Vagina (tissue), 2 donors: ENCODE measurements around the gene SNRPA1. TPM values are rescaled to one million over a fixed set of nuclear protein-coding genes. Genes with fewer than 3 reads are reported as not detected.

Source experiments
- DNase-seq, 2 donors: peaks; one replicate each; pipeline ENCODE4 v3.0.0-alpha.2; 2017; ENCODE audit errors: extremely low spot score in 2 of 2
- H3K27ac ChIP-seq: fragments of 200-600 bp; sonication (generic); one replicate; pipeline ENCODE4 v1.5.1; 2019
- H3K27me3 ChIP-seq: fragments of 200-600 bp; sonication (generic); one replicate; pipeline ENCODE4 v1.5.1; 2019
- H3K36me3 ChIP-seq, 2 donors: fragments of 200-600 bp; sonication (generic); one replicate each; pipeline ENCODE4 v1.5.1; 2017 to 2019
- H3K4me1 ChIP-seq: fragments of 200-600 bp; sonication (generic); one replicate; pipeline ENCODE4 v1.5.1; 2019
- H3K4me3 ChIP-seq, 2 donors: fragments of 200-600 bp; sonication (generic); 1 replicate in 1 of 2; 2 replicates in 1 of 2; pipeline ENCODE4 v1.5.1; 2016 to 2019
- H3K9me3 ChIP-seq: fragments of 200-600 bp; sonication (generic); one replicate; pipeline ENCODE4 v1.5.1; 2019
- POLR2A ChIP-seq, 2 donors: fragments of 450-650 bp; IDR thresholded peaks; one replicate each; pipeline ENCODE4 v1.6.1; 2017; ENCODE audit warnings: antibody characterized with exemption in 2 of 2, mild to moderate bottlenecking in 2 of 2, moderate library complexity in 2 of 2
- POLR2AphosphoS5 ChIP-seq, 2 donors: sonication (generic); formaldehyde crosslinking; IDR thresholded peaks; one replicate each; pipeline ENCODE4 v1.9.0; 2017; ENCODE audit warnings: antibody characterized with exemption in 2 of 2, mild to moderate bottlenecking in 2 of 2, low read depth in 1 of 2; ENCODE audit not compliant: insufficient read depth in 1 of 2
- intact Hi-C: fragments of 100-400 bp; cut with DNase I; formaldehyde crosslinking; loops from one replicate; pipeline ENCODE4 v1.15.1; 2023
- total RNA-seq: library from RNA; depleted of rRNA; stranded (reverse); fragments of >200 nt; gene quantifications from one replicate; pipeline ENCODE4 v1.2.3, GENCODE V29; 2016
- TF ChIP-seq, protein P1 (sequence below), 3 experiments: fragments of 450-650 bp in 2 of 3; fragments of 200-600 bp in 1 of 3; sonication (generic) in 1 of 3; IDR thresholded peaks; one replicate each; pipeline ENCODE4 v1.5.1; 2017 to 2019; ENCODE audit warnings: antibody characterized with exemption in 3 of 3, mild to moderate bottlenecking in 2 of 3, moderate library complexity in 2 of 3

Gene SNRPA1
- total RNA-seq, 1 donor from 2014 or later = 30.7 TPM

DNA sequence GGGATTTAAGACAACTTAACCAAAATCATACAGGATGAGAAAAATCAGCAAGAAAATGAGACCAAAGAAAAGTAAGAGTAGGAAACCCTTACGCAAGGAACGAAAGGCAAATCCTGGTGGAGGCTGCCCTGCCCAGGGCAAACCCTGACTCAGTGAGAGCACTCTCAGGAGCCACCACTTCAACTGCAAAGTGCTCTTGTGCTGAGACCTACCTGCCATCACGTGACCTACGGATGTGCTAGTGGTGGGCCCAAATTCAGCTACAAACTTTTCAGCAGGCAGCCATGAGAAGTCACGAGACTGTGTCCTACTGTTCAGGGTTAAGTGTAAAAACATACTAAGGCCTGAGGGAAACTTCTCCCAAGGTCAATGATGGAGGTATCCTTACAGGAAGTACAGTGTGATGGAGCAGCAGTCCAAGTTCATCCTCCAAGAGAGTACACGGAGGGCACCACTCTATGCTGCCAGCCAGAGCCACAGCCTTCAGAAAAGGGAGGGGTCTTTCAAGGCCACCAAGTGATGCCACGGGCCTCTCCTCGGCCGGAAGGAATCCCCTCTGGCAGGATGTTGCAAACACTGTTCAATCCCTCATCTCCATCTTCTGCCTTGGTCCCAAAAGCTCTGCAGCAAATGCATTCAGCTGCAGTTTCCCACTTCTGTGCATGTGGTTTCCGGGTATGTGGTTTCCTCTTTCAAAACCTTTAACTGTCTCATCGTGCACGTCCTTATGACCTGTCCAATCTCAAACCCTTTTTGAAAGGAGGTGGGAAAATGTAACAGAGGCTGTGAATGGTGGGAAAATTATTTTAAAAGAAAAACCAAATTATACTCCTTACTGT, 52.7 kb downstream of the SNRPA1 start:
- Histone ChIP-seq H3K27me3 (no peaks in the 10 kb centered on the region), H3K9me3 (no peaks in the 10 kb centered on the region), H3K4me1 (peaks cover 85% of the 10 kb centered on the region), H3K4me3 (no peak overlapping the region), H3K27ac (peak overlapping the region; percentile 30), H3K36me3 (no peaks in the 10 kb centered on the region)
- no peak for TF ChIP-seq POLR2A (IDR thresholded peaks at IDR 0.05)
- TF ChIP-seq, protein P1, sequence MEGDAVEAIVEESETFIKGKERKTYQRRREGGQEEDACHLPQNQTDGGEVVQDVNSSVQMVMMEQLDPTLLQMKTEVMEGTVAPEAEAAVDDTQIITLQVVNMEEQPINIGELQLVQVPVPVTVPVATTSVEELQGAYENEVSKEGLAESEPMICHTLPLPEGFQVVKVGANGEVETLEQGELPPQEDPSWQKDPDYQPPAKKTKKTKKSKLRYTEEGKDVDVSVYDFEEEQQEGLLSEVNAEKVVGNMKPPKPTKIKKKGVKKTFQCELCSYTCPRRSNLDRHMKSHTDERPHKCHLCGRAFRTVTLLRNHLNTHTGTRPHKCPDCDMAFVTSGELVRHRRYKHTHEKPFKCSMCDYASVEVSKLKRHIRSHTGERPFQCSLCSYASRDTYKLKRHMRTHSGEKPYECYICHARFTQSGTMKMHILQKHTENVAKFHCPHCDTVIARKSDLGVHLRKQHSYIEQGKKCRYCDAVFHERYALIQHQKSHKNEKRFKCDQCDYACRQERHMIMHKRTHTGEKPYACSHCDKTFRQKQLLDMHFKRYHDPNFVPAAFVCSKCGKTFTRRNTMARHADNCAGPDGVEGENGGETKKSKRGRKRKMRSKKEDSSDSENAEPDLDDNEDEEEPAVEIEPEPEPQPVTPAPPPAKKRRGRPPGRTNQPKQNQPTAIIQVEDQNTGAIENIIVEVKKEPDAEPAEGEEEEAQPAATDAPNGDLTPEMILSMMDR (IDR thresholded peaks at IDR 0.05) = no peak
- no peak for TF ChIP-seq POLR2AphosphoS5 (IDR thresholded peaks at IDR 0.05; ENCODE audit: insufficient read depth in 1 of 2, low read depth in 1 of 2)
- intact Hi-C loops = loop anchor here (10.0 kb wide), 1 partner anchor 48 kb away; no protein-coding TSS in a partner anchor
- no peak for DNase-seq

DNA sequence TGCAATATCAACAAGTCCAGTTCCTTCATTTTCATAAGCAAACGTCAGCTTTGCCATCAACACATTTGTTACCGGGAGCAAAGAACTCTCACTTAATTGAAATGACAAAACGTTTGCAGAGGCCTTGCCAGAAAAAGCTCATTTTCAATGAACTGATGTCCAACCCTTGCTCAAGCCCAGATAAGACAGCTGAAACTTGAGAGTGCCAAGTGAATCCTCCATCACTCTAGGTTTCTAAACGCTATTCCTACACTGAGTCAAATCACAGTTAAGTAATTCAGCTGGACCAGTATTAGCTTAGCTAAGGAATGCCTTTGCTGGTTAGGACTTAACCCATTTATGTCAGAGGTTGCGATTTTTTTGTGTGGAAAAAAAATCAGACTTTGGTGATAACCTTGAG, 54.7 kb downstream of the SNRPA1 start:
- intact Hi-C loops = loop anchor here (10.0 kb wide), 1 partner anchor 46 kb away; no protein-coding TSS in a partner anchor
- Histone ChIP-seq H3K27ac (no peak overlapping the region), H3K36me3 (no peaks in the 10 kb centered on the region), H3K4me1 (peaks cover 65% of the 10 kb centered on the region), H3K27me3 (no peaks in the 10 kb centered on the region), H3K9me3 (no peaks in the 10 kb centered on the region), H3K4me3 (no peak overlapping the region)
- TF ChIP-seq POLR2AphosphoS5 (IDR thresholded peaks at IDR 0.05; ENCODE audit: insufficient read depth in 1 of 2, low read depth in 1 of 2) (no peak), POLR2A (IDR thresholded peaks at IDR 0.05) (no peak)
- TF ChIP-seq, protein P1 (IDR thresholded peaks at IDR 0.05) = no peak
- DNase-seq = no peak

DNA sequence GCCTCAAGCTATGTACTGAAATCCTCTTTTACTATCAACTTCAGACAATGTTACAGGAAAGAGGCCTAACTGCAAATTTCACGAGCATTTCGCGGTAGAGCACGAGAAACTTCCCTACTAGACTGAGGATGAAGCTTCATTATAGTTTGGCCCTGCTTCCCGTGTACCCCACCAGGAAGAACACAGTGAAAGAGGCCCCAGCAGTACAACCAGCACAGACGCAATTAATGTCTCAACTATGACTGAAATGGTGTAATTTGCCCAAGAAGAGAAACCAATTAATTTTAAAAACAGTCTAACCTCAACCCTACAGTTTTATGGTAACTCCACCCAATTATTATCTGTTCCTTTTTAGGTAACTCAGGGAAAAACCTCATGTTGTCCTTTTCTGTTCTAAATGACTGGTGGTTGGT, 55.3 kb downstream of the SNRPA1 start:
- no peak for TF ChIP-seq POLR2A (IDR thresholded peaks at IDR 0.05)
- TF ChIP-seq, protein P1 (IDR thresholded peaks at IDR 0.05) = no peak
- no peak for TF ChIP-seq POLR2AphosphoS5 (IDR thresholded peaks at IDR 0.05; ENCODE audit: insufficient read depth in 1 of 2, low read depth in 1 of 2)
- no peak for DNase-seq
- Histone ChIP-seq H3K4me1 (peaks cover 65% of the 10 kb centered on the region), H3K4me3 (no peak overlapping the region), H3K27ac (peak overlapping the region; percentile 13), H3K9me3 (no peaks in the 10 kb centered on the region), H3K27me3 (no peaks in the 10 kb centered on the region), H3K36me3 (no peaks in the 10 kb centered on the region)
- intact Hi-C loops = loop anchor here (10.0 kb wide), 1 partner anchor 45 kb away; no protein-coding TSS in a partner anchor

DNA sequence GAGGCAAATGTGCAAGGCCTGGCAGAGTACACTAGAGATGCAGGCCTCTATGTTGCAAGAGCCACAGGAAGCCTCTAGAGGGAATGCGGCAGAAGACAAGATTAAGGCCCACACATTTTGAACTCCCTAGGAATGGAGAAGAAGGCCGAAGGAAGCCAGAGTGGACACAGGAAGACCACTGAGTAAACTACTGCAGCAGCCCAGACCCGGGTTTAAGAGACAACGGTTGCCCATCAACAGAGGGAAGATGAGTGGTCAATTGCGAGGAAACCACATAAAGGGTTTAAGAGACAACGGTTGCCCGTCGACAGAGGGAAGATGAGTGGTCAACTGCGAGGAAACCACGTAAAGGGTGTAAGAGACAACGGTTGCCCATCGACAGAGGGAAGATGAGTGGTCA, 57.8 kb downstream of the SNRPA1 start:
- Histone ChIP-seq H3K4me1 (peaks cover 65% of the 10 kb centered on the region), H3K27ac (no peak overlapping the region)

More for the DNA sequence above, 57.8 kb downstream of the SNRPA1 start:
- no peaks in the 10 kb centered on the region for H3K27me3 ChIP-seq
- no peak overlapping the region for H3K4me3 ChIP-seq
- no peaks in the 10 kb centered on the region for H3K9me3 ChIP-seq
- TF ChIP-seq, protein P1 (IDR thresholded peaks at IDR 0.05) = no peak
- TF ChIP-seq POLR2A (IDR thresholded peaks at IDR 0.05) (no peak), POLR2AphosphoS5 (IDR thresholded peaks at IDR 0.05; ENCODE audit: insufficient read depth in 1 of 2, low read depth in 1 of 2) (no peak)
- no peak for DNase-seq
- intact Hi-C loops = no loop called here
- no peaks in the 10 kb centered on the region for H3K36me3 ChIP-seq
